NB4 (cell line): ENCODE data around the gene SLC7A9.

Experiments used
- MYC ChIP-seq: IDR thresholded peaks from 2 replicates; pipeline ENCODE4 v1.6.1; 2011; ENCODE audit warnings: low read depth, low read length
- POLR2A ChIP-seq: IDR thresholded peaks from 2 replicates; pipeline ENCODE4 v1.6.1; 2011; ENCODE audit warnings: mild to moderate bottlenecking; ENCODE audit not compliant: insufficient read length; ENCODE audit errors: extremely low read depth
- TF ChIP-seq, protein P1 (sequence below): IDR thresholded peaks from one replicate; pipeline ENCODE4 v1.5.1; 2012; ENCODE audit warnings: low read depth, low read length
- TF ChIP-seq, protein P2 (sequence below): IDR thresholded peaks from 2 replicates; pipeline ENCODE4 v1.6.1; 2011; ENCODE audit warnings: low read depth, low read length

DNA sequence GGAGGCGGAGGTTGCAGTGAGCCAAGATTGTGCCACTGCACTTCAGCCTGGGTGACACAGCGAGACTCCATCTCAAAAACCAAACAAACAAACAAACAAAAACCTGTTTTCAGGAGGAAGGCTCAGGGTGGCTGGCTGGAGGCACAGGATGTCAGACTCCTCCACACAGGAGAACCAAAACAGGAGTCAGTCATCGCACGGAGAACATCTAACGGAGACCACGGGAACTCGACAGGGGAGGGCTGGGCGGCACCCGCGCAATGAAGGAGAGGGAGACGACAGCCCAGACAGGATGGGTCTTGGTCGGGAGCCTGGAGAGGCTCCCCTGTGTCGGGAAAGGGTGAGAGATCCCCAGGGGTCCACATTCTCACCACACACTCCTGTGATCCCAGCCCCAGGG lies 20.8 kb upstream of the SLC7A9 start:
- TF ChIP-seq POLR2A: no peak
- TF ChIP-seq, protein P1, sequence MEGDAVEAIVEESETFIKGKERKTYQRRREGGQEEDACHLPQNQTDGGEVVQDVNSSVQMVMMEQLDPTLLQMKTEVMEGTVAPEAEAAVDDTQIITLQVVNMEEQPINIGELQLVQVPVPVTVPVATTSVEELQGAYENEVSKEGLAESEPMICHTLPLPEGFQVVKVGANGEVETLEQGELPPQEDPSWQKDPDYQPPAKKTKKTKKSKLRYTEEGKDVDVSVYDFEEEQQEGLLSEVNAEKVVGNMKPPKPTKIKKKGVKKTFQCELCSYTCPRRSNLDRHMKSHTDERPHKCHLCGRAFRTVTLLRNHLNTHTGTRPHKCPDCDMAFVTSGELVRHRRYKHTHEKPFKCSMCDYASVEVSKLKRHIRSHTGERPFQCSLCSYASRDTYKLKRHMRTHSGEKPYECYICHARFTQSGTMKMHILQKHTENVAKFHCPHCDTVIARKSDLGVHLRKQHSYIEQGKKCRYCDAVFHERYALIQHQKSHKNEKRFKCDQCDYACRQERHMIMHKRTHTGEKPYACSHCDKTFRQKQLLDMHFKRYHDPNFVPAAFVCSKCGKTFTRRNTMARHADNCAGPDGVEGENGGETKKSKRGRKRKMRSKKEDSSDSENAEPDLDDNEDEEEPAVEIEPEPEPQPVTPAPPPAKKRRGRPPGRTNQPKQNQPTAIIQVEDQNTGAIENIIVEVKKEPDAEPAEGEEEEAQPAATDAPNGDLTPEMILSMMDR: no peak
- TF ChIP-seq, protein P2, sequence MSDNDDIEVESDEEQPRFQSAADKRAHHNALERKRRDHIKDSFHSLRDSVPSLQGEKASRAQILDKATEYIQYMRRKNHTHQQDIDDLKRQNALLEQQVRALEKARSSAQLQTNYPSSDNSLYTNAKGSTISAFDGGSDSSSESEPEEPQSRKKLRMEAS: no peak
- no peak for TF ChIP-seq MYC
